H1 (cell line): Measurements from ENCODE around the gene TMCC1. TPM values are rescaled to one million over a fixed set of nuclear protein-coding genes. Genes with fewer than 3 reads are reported as not detected.

Experiments used
- HDAC2 ChIP-seq, 2 experiments: fragments of 300-600 bp in 1 of 2; sonication (generic) in 1 of 2; IDR thresholded peaks; 2 replicates each; pipeline ENCODE4 v1.6.1; 2011 to 2012; ENCODE audit warnings: low read depth in 2 of 2, low read length in 2 of 2, mild to moderate bottlenecking in 2 of 2, moderate library complexity in 2 of 2, borderline replicate concordance in 1 of 2, inconsistent platforms in 1 of 2
- HDAC6 ChIP-seq: IDR thresholded peaks from one replicate; pipeline ENCODE4 v1.7.1; 2012; ENCODE audit warnings: low read depth, mild to moderate bottlenecking, inconsistent platforms, low read length, moderate library complexity
- RFX5 ChIP-seq: IDR thresholded peaks from 2 replicates; pipeline ENCODE4 v1.6.1; 2011; ENCODE audit warnings: low read depth, low read length, improper control_type of control experiment, borderline replicate concordance
- polyA plus RNA-seq, 7 experiments: library from polyadenylated mRNA; depleted of rRNA in 3 of 7; stranded (reverse) in 5 of 7; unstranded in 2 of 7; fragments of >200 nt in 5 of 7; fragments of 200-250 nt in 2 of 7; gene quantifications; 1 replicate in 5 of 7; 2 replicates in 1 of 7; 4 replicates in 1 of 7; pipeline versions ENCODE4 v1.2.1 to v1.2.3, GENCODE V29; 2011 to 2013; ENCODE audit warnings: missing spikeins in 2 of 7, mixed read lengths in 2 of 7
- total RNA-seq: library from RNA; stranded (reverse); fragmentation: NEBNext Ultra II Directional; extraction: Animal tissue kit (Norgen Biotek cat#: 25700); gene quantifications from 2 replicates; pipeline ENCODE4 v1.2.1, GENCODE V29; 2021

The TMCC1 gene
- total and polyA plus RNA-seq, 2 of the 8 experiments (the other 6 are each of a cell fraction or from before 2014, with no cell fraction given): 10.4 to 27.1 TPM

GRCh38 chr3:129881261-129881660, 12.2 kb downstream of the TMCC1 start (continued):
- TF ChIP-seq HDAC6: no peak
- TF ChIP-seq HDAC2 (IDR thresholded peaks at IDR 0.05; ENCODE audit: borderline replicate concordance in 1 of 2, low read depth in 2 of 2, low read length in 2 of 2): no peak
- TF ChIP-seq RFX5: no peak
